A673 (cell line): ENCODE data around the gene FAM163B.

Experiments used
- CTCF ChIP-seq: fragments of 300-800, 200-600 bp; sonication (generic); conservative IDR thresholded peaks from 2 replicates; pipeline ENCODE4 v1.5.1; 2017; ENCODE audit warnings: low read depth, mild to moderate bottlenecking, antibody characterized with exemption, low read length, moderate library complexity, mixed read lengths
- EZH2 ChIP-seq: fragments of 200-600 bp; sonication (generic); IDR thresholded peaks from 2 replicates; pipeline ENCODE4 v1.6.1; 2017; ENCODE audit warnings: borderline replicate concordance, low read depth, mild to moderate bottlenecking, mixed read lengths, antibody characterized with exemption, low read length; ENCODE audit not compliant: poor library complexity, severe bottlenecking

DNA sequence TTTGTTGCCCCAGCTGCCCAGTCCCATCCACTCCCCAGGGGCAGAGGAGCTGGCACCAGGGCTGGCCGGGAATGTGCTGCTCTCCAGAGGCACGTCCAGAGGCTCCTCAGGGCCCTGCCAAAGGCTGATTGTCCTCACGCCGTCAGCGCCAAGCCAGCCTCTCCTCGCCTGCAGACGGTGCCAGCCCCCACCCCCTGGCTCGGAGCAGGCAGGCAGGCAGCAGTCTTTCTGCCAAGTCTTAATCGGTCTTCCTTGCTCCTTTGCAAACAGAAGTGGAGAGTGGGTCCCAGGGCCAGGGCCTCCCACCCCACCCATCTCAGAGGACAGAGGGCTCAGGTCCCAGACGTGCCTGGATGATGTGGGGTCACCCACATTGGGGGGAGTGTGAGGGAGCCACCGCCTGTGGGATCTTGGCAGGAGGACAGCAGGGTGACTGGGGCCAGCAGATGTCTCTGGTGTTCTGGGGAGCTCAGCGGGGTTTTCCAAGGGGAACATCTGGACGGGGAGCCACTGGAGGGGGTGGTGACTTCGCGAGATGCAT is 36.3 kb downstream of the FAM163B start:
- no peak for TF ChIP-seq CTCF
- no peak for TF ChIP-seq EZH2
